SK-N-SH treated with all-trans-retinoic acid at 6 μM for 48 hours (cell line): ENCODE measurements around the gene CRTAP.
"Not testable (repeated sequence)": the region's sequence is repeated elsewhere in the genome, so short reads cannot be mapped to it uniquely, and the experiment has no call there.

Experiments used
- ATAC-seq: fragments of 200-7000 bp; cut with Tn5 transposase; 3 replicates; pipeline ENCODE4 v1.9.1; 2020; ENCODE audit warnings: mild to moderate bottlenecking, moderate library complexity
- ARNTL ChIP-seq: fragments of 450-650 bp; formaldehyde crosslinking; IDR thresholded peaks from 2 replicates; pipeline ENCODE4 v1.5.0; 2020; ENCODE audit warnings: low read depth, mild to moderate bottlenecking, moderate library complexity, borderline replicate concordance
- CSDC2 ChIP-seq: fragments of 250-450 bp; sonication (Bioruptor Pico); IDR thresholded peaks from 2 replicates; pipeline ENCODE4 v1.5.0; 2020; ENCODE audit warnings: mild to moderate bottlenecking, moderate library complexity
- ESRRG ChIP-seq: fragments of 250-450 bp; sonication (Bioruptor Pico); IDR thresholded peaks from 2 replicates; pipeline ENCODE4 v1.6.1; 2021; ENCODE audit warnings: mild to moderate bottlenecking
- GLIS3 ChIP-seq: fragments of 250-450 bp; sonication (Bioruptor Pico); IDR thresholded peaks from 2 replicates; pipeline ENCODE4 v1.5.0; 2020; ENCODE audit warnings: mild to moderate bottlenecking, moderate library complexity
- ISL1 ChIP-seq: fragments of 250-450 bp; sonication (Bioruptor Pico); IDR thresholded peaks from 2 replicates; pipeline ENCODE4 v2.1.2; 2022; ENCODE audit warnings: mild to moderate bottlenecking, moderate library complexity
- OSR1 ChIP-seq: fragments of 250-450 bp; sonication (Bioruptor Pico); IDR thresholded peaks from 2 replicates; pipeline ENCODE4 v1.8.0; 2022; ENCODE audit warnings: moderate library complexity, mild to moderate bottlenecking, inconsistent platforms
- PPARA ChIP-seq: fragments of 250-450 bp; sonication (Bioruptor Pico); IDR thresholded peaks from 2 replicates; pipeline ENCODE4 v1.5.0; 2020; ENCODE audit warnings: mild to moderate bottlenecking, borderline replicate concordance
- SNAI2 ChIP-seq: fragments of 250-450 bp; sonication (Bioruptor Pico); IDR thresholded peaks from 2 replicates; pipeline ENCODE4 v1.5.0; 2020; ENCODE audit warnings: mild to moderate bottlenecking, moderate library complexity
- TCF4 ChIP-seq: fragments of 250-450 bp; sonication (Bioruptor Pico); IDR thresholded peaks from 2 replicates; pipeline ENCODE4 v1.8.0; 2021; ENCODE audit warnings: mild to moderate bottlenecking, moderate library complexity, borderline replicate concordance
- TOX ChIP-seq: fragments of 250-450 bp; sonication (Bioruptor Pico); IDR thresholded peaks from 2 replicates; pipeline ENCODE4 v1.8.0; 2021; ENCODE audit warnings: mild to moderate bottlenecking, moderate library complexity, borderline replicate concordance
- ZC3H10 ChIP-seq: fragments of 250-450 bp; sonication (Bioruptor Pico); IDR thresholded peaks from 2 replicates; pipeline ENCODE4 v1.5.1; 2021; ENCODE audit warnings: mild to moderate bottlenecking, moderate library complexity
- ZFP3 ChIP-seq: fragments of 250-450 bp; sonication (Bioruptor Pico); IDR thresholded peaks from 2 replicates; pipeline ENCODE4 v1.5.0; 2020; ENCODE audit warnings: mild to moderate bottlenecking, moderate library complexity
- ZFP30 ChIP-seq: fragments of 450-650 bp; formaldehyde crosslinking; IDR thresholded peaks from 2 replicates; pipeline ENCODE4 v1.5.0; 2022; ENCODE audit warnings: mild to moderate bottlenecking, moderate library complexity
- ZNF565 ChIP-seq: fragments of 450-650 bp; formaldehyde crosslinking; conservative IDR thresholded peaks from 2 replicates; pipeline ENCODE4 v1.5.0; 2020; ENCODE audit warnings: low read depth, mild to moderate bottlenecking, moderate library complexity
- ZNF70 ChIP-seq: fragments of 450-650 bp; formaldehyde crosslinking; IDR thresholded peaks from 2 replicates; pipeline ENCODE4 v1.5.0; 2020; ENCODE audit warnings: mild to moderate bottlenecking, moderate library complexity
- ZNF8 ChIP-seq: fragments of 450-650 bp; formaldehyde crosslinking; IDR thresholded peaks from 2 replicates; pipeline ENCODE4 v1.5.0; 2020; ENCODE audit warnings: mild to moderate bottlenecking, moderate library complexity
- TF ChIP-seq, protein P1 (sequence below): fragments of 250-450 bp; sonication (Bioruptor Pico); IDR thresholded peaks from 2 replicates; pipeline ENCODE4 v1.5.0; 2020; ENCODE audit warnings: mild to moderate bottlenecking, moderate library complexity
- TF ChIP-seq, protein P2 (sequence below): fragments of 250-450 bp; sonication (Bioruptor Pico); IDR thresholded peaks from 2 replicates; pipeline ENCODE4 v1.5.1; 2021; ENCODE audit warnings: mild to moderate bottlenecking, moderate library complexity
- TF ChIP-seq, protein P3 (sequence below): fragments of 250-450 bp; sonication (Bioruptor Pico); IDR thresholded peaks from 2 replicates; pipeline ENCODE4 v1.8.0; 2020; ENCODE audit warnings: mild to moderate bottlenecking, moderate library complexity, borderline replicate concordance
- TF ChIP-seq, protein P4 (sequence below): fragments of 250-450 bp; sonication (Bioruptor Pico); IDR thresholded peaks from 2 replicates; pipeline ENCODE4 v1.8.0; 2021; ENCODE audit warnings: low read depth, mild to moderate bottlenecking, moderate library complexity, borderline replicate concordance
- TF ChIP-seq, protein P5 (sequence below): fragments of 250-450 bp; sonication (Bioruptor Pico); IDR thresholded peaks from 2 replicates; pipeline ENCODE4 v1.5.1; 2020; ENCODE audit warnings: low read depth, mild to moderate bottlenecking, moderate library complexity

CRTAP gene

DNA sequence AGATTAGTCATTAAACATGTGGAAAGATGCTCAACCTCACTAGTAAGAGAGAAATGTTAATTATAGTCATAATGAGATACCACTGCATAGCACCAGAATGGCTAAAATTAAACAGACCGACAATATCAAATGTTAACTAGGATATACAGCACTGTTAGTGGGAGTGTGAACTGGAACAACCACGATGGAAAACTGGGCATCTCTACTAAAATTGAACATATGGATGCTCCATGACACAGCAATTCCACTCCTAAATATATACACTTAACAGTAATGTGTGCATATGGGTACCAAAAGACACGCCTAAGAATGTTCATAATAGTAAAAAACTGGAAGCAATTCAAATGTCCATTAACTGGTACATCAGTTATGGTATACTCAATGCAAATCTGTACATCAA lies 41.5 kb downstream of the CRTAP start (continued):
- TF ChIP-seq, protein P1, sequence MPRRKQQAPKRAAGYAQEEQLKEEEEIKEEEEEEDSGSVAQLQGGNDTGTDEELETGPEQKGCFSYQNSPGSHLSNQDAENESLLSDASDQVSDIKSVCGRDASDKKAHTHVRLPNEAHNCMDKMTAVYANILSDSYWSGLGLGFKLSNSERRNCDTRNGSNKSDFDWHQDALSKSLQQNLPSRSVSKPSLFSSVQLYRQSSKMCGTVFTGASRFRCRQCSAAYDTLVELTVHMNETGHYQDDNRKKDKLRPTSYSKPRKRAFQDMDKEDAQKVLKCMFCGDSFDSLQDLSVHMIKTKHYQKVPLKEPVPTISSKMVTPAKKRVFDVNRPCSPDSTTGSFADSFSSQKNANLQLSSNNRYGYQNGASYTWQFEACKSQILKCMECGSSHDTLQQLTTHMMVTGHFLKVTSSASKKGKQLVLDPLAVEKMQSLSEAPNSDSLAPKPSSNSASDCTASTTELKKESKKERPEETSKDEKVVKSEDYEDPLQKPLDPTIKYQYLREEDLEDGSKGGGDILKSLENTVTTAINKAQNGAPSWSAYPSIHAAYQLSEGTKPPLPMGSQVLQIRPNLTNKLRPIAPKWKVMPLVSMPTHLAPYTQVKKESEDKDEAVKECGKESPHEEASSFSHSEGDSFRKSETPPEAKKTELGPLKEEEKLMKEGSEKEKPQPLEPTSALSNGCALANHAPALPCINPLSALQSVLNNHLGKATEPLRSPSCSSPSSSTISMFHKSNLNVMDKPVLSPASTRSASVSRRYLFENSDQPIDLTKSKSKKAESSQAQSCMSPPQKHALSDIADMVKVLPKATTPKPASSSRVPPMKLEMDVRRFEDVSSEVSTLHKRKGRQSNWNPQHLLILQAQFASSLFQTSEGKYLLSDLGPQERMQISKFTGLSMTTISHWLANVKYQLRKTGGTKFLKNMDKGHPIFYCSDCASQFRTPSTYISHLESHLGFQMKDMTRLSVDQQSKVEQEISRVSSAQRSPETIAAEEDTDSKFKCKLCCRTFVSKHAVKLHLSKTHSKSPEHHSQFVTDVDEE (CRISPR knock-in tag), result no peak
- no peak for TF ChIP-seq TOX (CRISPR knock-in tag)

DNA sequence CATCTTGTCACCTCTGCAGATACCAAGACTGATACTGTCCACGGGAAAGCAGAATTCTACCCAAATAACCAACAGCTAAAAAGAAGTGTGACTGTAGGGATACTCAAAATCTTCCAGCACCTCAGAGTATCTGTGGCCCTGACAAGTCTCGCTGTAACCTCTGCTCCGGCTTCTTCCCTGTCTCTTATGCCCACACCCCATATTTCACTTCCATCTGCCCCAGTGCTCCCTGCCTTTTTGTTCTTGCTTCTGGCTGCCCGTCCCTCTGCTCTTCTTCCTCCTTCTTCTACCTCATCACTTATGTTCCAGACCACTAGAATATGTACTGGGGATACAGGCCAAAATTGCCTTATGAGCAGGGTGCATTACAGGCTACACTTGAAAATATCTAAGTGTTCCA lies 45.4 kb downstream of the CRTAP start:
- ATAC-seq, result no peak
- TF ChIP-seq ARNTL, result no peak

DNA sequence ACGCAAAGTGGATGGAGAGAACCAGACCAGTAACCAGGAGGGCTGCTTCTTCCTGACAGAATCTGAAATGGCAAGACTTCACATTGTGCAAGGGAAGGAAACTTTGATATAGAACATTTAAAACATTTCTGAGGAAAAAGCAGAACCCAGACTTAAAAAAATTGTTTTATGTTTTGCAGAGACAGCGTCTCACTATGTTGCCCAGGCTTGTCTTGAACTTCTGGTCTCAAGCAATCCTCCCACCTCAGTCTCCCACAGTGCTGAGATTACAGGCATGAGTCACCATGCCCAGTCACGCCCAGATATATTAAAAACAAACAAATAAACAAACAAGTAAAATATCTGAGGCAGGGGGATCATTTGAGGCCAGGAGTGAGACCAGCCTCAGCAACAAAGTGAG lies 46.2 kb downstream of the CRTAP start:
- TF ChIP-seq, protein P1 (CRISPR knock-in tag), result no peak
- TF ChIP-seq, protein P2, sequence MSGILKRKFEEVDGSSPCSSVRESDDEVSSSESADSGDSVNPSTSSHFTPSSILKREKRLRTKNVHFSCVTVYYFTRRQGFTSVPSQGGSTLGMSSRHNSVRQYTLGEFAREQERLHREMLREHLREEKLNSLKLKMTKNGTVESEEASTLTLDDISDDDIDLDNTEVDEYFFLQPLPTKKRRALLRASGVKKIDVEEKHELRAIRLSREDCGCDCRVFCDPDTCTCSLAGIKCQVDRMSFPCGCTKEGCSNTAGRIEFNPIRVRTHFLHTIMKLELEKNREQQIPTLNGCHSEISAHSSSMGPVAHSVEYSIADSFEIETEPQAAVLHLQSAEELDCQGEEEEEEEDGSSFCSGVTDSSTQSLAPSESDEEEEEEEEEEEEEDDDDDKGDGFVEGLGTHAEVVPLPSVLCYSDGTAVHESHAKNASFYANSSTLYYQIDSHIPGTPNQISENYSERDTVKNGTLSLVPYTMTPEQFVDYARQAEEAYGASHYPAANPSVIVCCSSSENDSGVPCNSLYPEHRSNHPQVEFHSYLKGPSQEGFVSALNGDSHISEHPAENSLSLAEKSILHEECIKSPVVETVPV (CRISPR knock-in tag), result no peak
- TF ChIP-seq CSDC2 (CRISPR knock-in tag) (no peak), TCF4 (CRISPR knock-in tag) (no peak), ARNTL (no peak), ZNF70 (no peak), ZC3H10 (no peak)
- TF ChIP-seq, protein P3, sequence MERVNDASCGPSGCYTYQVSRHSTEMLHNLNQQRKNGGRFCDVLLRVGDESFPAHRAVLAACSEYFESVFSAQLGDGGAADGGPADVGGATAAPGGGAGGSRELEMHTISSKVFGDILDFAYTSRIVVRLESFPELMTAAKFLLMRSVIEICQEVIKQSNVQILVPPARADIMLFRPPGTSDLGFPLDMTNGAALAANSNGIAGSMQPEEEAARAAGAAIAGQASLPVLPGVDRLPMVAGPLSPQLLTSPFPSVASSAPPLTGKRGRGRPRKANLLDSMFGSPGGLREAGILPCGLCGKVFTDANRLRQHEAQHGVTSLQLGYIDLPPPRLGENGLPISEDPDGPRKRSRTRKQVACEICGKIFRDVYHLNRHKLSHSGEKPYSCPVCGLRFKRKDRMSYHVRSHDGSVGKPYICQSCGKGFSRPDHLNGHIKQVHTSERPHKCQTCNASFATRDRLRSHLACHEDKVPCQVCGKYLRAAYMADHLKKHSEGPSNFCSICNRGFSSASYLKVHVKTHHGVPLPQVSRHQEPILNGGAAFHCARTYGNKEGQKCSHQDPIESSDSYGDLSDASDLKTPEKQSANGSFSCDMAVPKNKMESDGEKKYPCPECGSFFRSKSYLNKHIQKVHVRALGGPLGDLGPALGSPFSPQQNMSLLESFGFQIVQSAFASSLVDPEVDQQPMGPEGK (CRISPR knock-in tag), result no peak
- no peak for ATAC-seq

DNA sequence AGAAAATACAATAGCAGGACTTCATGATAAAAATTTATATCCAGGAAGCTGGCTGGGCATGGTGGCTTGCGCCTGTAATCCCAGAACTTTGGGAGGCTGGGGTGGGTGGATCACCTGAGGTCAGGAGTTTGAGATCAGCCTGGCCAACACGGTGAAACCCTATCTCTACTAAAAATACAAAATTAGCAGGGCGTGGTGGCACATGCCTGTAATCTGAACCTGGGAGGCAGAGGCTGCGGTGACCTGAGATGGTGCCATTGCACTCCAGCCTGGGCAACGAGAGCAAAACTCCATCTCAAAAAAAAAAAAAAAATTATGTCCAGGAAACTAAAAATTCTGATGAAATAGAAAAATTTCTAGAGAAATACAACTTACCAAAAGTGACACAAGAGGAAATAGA lies 48.8 kb downstream of the CRTAP start:
- ATAC-seq, result not testable (repeated sequence)

DNA sequence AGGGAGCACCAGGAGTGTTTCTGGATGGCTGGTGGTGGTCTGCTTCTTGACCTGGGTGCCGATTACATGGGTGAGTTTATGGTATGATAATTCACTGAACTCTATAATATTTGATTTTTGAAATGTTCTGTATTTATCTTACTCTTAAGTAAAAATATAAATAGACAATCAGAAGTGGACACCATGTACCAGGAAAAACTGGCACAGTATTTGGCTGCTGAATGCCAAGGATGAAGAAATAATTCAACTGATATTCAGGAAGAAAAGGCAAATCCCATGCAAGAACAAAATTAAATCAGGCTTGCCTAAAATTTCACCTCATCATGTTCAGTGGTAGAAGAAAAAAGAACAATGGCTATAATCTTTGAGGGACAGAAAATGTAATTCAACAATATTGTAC lies 51.6 kb downstream of the CRTAP start:
- ATAC-seq, result no peak
- TF ChIP-seq PPARA (CRISPR knock-in tag) (no peak), ZNF8 (no peak), ARNTL (no peak), ZC3H10 (no peak), ESRRG (no peak), ZFP30 (CRISPR knock-in tag) (no peak), OSR1 (CRISPR knock-in tag) (no peak), GLIS3 (no peak), SNAI2 (CRISPR knock-in tag) (no peak), TOX (CRISPR knock-in tag) (no peak), ISL1 (CRISPR knock-in tag) (no peak), ZFP3 (CRISPR knock-in tag) (no peak), TCF4 (CRISPR knock-in tag) (no peak), ZNF565 (no peak)
- TF ChIP-seq, protein P4, sequence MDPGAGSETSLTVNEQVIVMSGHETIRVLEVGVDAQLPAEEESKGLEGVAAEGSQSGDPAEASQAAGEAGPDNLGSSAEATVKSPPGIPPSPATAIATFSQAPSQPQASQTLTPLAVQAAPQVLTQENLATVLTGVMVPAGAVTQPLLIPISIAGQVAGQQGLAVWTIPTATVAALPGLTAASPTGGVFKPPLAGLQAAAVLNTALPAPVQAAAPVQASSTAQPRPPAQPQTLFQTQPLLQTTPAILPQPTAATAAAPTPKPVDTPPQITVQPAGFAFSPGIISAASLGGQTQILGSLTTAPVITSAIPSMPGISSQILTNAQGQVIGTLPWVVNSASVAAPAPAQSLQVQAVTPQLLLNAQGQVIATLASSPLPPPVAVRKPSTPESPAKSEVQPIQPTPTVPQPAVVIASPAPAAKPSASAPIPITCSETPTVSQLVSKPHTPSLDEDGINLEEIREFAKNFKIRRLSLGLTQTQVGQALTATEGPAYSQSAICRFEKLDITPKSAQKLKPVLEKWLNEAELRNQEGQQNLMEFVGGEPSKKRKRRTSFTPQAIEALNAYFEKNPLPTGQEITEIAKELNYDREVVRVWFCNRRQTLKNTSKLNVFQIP (CRISPR knock-in tag), result no peak
- TF ChIP-seq, protein P5, sequence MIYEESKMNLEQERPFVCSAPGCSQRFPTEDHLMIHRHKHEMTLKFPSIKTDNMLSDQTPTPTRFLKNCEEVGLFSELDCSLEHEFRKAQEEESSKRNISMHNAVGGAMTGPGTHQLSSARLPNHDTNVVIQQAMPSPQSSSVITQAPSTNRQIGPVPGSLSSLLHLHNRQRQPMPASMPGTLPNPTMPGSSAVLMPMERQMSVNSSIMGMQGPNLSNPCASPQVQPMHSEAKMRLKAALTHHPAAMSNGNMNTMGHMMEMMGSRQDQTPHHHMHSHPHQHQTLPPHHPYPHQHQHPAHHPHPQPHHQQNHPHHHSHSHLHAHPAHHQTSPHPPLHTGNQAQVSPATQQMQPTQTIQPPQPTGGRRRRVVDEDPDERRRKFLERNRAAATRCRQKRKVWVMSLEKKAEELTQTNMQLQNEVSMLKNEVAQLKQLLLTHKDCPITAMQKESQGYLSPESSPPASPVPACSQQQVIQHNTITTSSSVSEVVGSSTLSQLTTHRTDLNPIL, result no peak
- TF ChIP-seq, protein P2 (CRISPR knock-in tag), result no peak
